Epithelial cell of proximal tubule (primary cell): ENCODE data around the gene RP9. TPM values are rescaled to one million over a fixed set of nuclear protein-coding genes. Genes with fewer than 3 reads are reported as not detected.

Source experiments
- DNase-seq: peaks from one replicate; pipeline ENCODE4 v3.0.0-alpha.2; 2011; ENCODE audit warnings: low read depth
- H3K4me3 ChIP-seq: 2 replicates; pipeline ENCODE4 v1.5.1; 2011; ENCODE audit warnings: low read depth, mild to moderate bottlenecking, low read length
- CTCF ChIP-seq: conservative IDR thresholded peaks from 2 replicates; pipeline ENCODE4 v1.5.1; 2012; ENCODE audit warnings: low read depth, mild to moderate bottlenecking, low read length
- total RNA-seq: library from RNA; depleted of rRNA; stranded (reverse); fragments of >200 nt; gene quantifications from 2 replicates; pipeline ENCODE4 v1.2.3, GENCODE V29; 2015

RP9 gene
- total RNA-seq: 9.5 and 26.5 TPM in 2 replicates

GRCh38 chr7:33109005-33109757 is at the start of gene RP9:
Gene RP9 (minus strand): TSS chr7:33109404. CDS start chr7:33109372, 32 bp downstream.
- no peak for DNase-seq

GRCh38 chr7:33157781-33158180 is 48.6 kb upstream of the RP9 start:
- no peak overlapping the region for H3K4me3 ChIP-seq
- DNase-seq: no peak
- no peak for TF ChIP-seq CTCF

More at GRCh38 chr7:33109005-33109757, at the start of gene RP9:
- peak within 1 kb of the TSS; percentile 71 for H3K4me3 ChIP-seq
- peak; percentile 34 for TF ChIP-seq CTCF

- H3K4me3 ChIP-seq: no peak overlapping the region
- DNase-seq: no peak
- TF ChIP-seq CTCF: no peak
Measured at GRCh38 chr7:33157311-33157710, 48.1 kb upstream of the RP9 start.

GRCh38 chr7:33156441-33156840 is 47.2 kb upstream of the RP9 start:
- no peak for TF ChIP-seq CTCF
- DNase-seq: no peak
- H3K4me3 ChIP-seq: no peak overlapping the region

GRCh38 chr7:33155811-33156210 is 46.6 kb upstream of the RP9 start:
- DNase-seq: no peak
- H3K4me3 ChIP-seq: no peak overlapping the region
- no peak for TF ChIP-seq CTCF

GRCh38 chr7:33152087-33152486 is 42.9 kb upstream of the RP9 start:
- no peak overlapping the region for H3K4me3 ChIP-seq
- TF ChIP-seq CTCF: no peak
- DNase-seq: no peak

- no peak overlapping the region for H3K4me3 ChIP-seq
- no peak for TF ChIP-seq CTCF
- DNase-seq: no peak
Measured at GRCh38 chr7:33145156-33145555, 36.0 kb upstream of the RP9 start.
